Measurements from ENCODE around the gene TMOD4. TPM values are rescaled to one million over a fixed set of nuclear protein-coding genes. Genes with fewer than 3 reads are reported as not detected.

Gene TMOD4
- total and polyA plus RNA-seq, 2 of the 13 experiments (the other 11 are each of a cell fraction or from before 2014, with no cell fraction given): 0.66 TPM; not detected in 1

DNA sequence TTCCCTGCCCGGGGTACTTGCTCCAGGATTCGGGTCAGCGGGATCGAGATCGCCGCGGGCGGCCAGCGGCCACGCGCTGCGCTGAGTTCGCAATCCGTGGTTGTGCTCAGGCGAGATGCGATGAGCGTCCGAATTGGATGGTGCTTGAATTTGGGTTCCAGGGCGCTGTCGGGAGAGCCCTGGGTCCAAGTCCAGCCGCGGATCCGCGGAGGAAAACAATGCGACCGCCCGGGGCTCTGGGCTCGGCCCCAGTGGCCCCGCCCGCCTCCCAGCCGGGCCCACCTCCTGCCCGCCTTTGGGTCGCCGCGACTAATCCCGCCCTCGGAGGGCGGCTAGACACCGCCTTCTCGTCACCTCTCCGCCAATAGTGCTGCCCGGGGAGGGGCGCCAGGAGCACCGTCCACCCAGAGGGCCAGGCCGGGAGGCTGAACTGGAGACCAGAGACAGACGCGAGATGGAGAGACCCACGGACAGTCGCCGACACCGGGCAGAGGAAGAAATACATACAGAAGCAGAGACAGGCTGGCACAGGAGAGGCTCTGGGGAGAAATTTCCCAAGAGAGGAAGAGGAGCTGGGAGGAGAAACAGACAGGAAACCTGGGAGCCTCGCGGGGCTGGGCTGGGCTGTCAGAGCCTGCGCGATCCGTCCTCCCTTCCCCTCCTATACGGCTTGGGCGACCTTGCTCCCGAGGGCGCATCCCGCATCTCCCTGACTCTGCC is 29.2 kb downstream of the TMOD4 start, which contains the start of gene SEMA6C (continued):
- TF ChIP-seq HNF1B (CRISPR knock-in tag; IDR thresholded peaks at IDR 0.05) (no peak), HNRNPLL (IDR thresholded peaks at IDR 0.05; ENCODE audit: low read depth, low read length, poor library complexity, severe bottlenecking) (peak; percentile 84), ZNF333 (CRISPR knock-in tag; IDR thresholded peaks at IDR 0.05; ENCODE audit: borderline replicate concordance) (0 out of 2 replicates have a peak, but pooled peaks have one; percentile 49), AHR (CRISPR knock-in tag; IDR thresholded peaks at IDR 0.05) (no peak), NFAT5 (CRISPR knock-in tag; IDR thresholded peaks at IDR 0.05) (0 out of 2 replicates have a peak, but pooled peaks have one; percentile 43), YEATS2 (CRISPR knock-in tag; IDR thresholded peaks at IDR 0.05; ENCODE audit: borderline replicate concordance) (no peak; the same call in 1 of the 2 replicates), PPARG (CRISPR knock-in tag; conservative IDR thresholded peaks at IDR 0.05) (0 out of 2 replicates have a peak, but pooled peaks have one; percentile 40), MEIS2 (CRISPR knock-in tag; IDR thresholded peaks at IDR 0.05) (no peak), TSC22D2 (CRISPR knock-in tag; IDR thresholded peaks at IDR 0.05; ENCODE audit: borderline replicate concordance) (no peak), ZFP90 (CRISPR knock-in tag; IDR thresholded peaks at IDR 0.05; ENCODE audit: borderline replicate concordance) (no peak), ZNF644 (CRISPR knock-in tag; IDR thresholded peaks at IDR 0.05; ENCODE audit: low read depth) (no peak), SMARCC2 (IDR thresholded peaks at IDR 0.05) (no peak), REPIN1 (CRISPR knock-in tag; IDR thresholded peaks at IDR 0.05; ENCODE audit: borderline replicate concordance, low read depth) (no peak), RXRB (CRISPR knock-in tag; IDR thresholded peaks at IDR 0.05; ENCODE audit: borderline replicate concordance) (no peak)
- TF ChIP-seq, protein P1, sequence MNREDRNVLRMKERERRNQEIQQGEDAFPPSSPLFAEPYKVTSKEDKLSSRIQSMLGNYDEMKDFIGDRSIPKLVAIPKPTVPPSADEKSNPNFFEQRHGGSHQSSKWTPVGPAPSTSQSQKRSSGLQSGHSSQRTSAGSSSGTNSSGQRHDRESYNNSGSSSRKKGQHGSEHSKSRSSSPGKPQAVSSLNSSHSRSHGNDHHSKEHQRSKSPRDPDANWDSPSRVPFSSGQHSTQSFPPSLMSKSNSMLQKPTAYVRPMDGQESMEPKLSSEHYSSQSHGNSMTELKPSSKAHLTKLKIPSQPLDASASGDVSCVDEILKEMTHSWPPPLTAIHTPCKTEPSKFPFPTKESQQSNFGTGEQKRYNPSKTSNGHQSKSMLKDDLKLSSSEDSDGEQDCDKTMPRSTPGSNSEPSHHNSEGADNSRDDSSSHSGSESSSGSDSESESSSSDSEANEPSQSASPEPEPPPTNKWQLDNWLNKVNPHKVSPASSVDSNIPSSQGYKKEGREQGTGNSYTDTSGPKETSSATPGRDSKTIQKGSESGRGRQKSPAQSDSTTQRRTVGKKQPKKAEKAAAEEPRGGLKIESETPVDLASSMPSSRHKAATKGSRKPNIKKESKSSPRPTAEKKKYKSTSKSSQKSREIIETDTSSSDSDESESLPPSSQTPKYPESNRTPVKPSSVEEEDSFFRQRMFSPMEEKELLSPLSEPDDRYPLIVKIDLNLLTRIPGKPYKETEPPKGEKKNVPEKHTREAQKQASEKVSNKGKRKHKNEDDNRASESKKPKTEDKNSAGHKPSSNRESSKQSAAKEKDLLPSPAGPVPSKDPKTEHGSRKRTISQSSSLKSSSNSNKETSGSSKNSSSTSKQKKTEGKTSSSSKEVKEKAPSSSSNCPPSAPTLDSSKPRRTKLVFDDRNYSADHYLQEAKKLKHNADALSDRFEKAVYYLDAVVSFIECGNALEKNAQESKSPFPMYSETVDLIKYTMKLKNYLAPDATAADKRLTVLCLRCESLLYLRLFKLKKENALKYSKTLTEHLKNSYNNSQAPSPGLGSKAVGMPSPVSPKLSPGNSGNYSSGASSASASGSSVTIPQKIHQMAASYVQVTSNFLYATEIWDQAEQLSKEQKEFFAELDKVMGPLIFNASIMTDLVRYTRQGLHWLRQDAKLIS (CRISPR knock-in tag; IDR thresholded peaks at IDR 0.05): no peak
- TF ChIP-seq, protein P2, sequence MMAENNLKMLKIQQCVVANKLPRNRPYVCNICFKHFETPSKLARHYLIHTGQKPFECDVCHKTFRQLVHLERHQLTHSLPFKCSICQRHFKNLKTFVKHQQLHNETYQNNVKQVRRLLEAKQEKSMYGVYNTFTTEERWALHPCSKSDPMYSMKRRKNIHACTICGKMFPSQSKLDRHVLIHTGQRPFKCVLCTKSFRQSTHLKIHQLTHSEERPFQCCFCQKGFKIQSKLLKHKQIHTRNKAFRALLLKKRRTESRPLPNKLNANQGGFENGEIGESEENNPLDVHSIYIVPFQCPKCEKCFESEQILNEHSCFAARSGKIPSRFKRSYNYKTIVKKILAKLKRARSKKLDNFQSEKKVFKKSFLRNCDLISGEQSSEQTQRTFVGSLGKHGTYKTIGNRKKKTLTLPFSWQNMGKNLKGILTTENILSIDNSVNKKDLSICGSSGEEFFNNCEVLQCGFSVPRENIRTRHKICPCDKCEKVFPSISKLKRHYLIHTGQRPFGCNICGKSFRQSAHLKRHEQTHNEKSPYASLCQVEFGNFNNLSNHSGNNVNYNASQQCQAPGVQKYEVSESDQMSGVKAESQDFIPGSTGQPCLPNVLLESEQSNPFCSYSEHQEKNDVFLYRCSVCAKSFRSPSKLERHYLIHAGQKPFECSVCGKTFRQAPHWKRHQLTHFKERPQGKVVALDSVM (CRISPR knock-in tag; IDR thresholded peaks at IDR 0.05): peak; percentile 91

Measured in HepG2 (cell line).